Measurements from ENCODE around the gene TVP23B. TPM values are rescaled to one million over a fixed set of nuclear protein-coding genes. Genes with fewer than 3 reads are reported as not detected.
A peak's percentile ranks its signal among the peaks of the same experiment; 100 is the strongest.
"Not testable (repeated sequence)": the region's sequence is repeated elsewhere in the genome, so short reads cannot be mapped to it uniquely, and the experiment has no call there.

TVP23B gene
- total RNA-seq, 2 experiments from 2014 or later: 23.9 to 31.1 TPM

- H3K27ac Mint-ChIP-seq; ATAC-seq; H3K27me3 Mint-ChIP-seq; H3K9me3 Mint-ChIP-seq (ENCODE audit: low read depth); H3K4me3 Mint-ChIP-seq; H3K36me3 Mint-ChIP-seq; CTCF ChIA-PET; H3K4me1 Mint-ChIP-seq; DNase-seq: not testable (repeated sequence)
Measured at GRCh38 chr17:18758344-18758743, 22.6 kb upstream of the TVP23B start.

- H3K36me3 Mint-ChIP-seq; H3K4me1 Mint-ChIP-seq; H3K27me3 Mint-ChIP-seq; DNase-seq; ATAC-seq; H3K27ac Mint-ChIP-seq; H3K4me3 Mint-ChIP-seq; H3K9me3 Mint-ChIP-seq (ENCODE audit: low read depth); CTCF ChIA-PET: not testable (repeated sequence)
Measured at GRCh38 chr17:18760221-18760620, 20.8 kb upstream of the TVP23B start.

- H3K4me1 Mint-ChIP-seq; H3K27ac Mint-ChIP-seq; ATAC-seq; CTCF ChIA-PET; H3K9me3 Mint-ChIP-seq (ENCODE audit: low read depth); H3K36me3 Mint-ChIP-seq; H3K4me3 Mint-ChIP-seq; H3K27me3 Mint-ChIP-seq; DNase-seq: not testable (repeated sequence)
Measured at GRCh38 chr17:18770572-18770971, 10.4 kb upstream of the TVP23B start.

- ATAC-seq; CTCF ChIA-PET; DNase-seq; H3K9me3 Mint-ChIP-seq (ENCODE audit: low read depth); H3K36me3 Mint-ChIP-seq; H3K27me3 Mint-ChIP-seq; H3K27ac Mint-ChIP-seq; H3K4me3 Mint-ChIP-seq; H3K4me1 Mint-ChIP-seq: not testable (repeated sequence)
Measured at GRCh38 chr17:18771066-18771465, 9.9 kb upstream of the TVP23B start.

- ATAC-seq: no peak
Measured at GRCh38 chr17:18772471-18772870, 8.5 kb upstream of the TVP23B start.

GRCh38 chr17:18781805-18782204 is 822 bp downstream of the TVP23B start:
- Mint-ChIP-seq H3K27ac (peak overlapping the region; percentile 79), H3K4me3 (peak overlapping the region; percentile 66), H3K4me1 (peaks cover 27% of the 10 kb centered on the region)
- ATAC-seq; H3K27me3 Mint-ChIP-seq; H3K9me3 Mint-ChIP-seq (ENCODE audit: low read depth); H3K36me3 Mint-ChIP-seq; DNase-seq; CTCF ChIA-PET: not testable (repeated sequence)

More at GRCh38 chr17:18772471-18772870, 8.5 kb upstream of the TVP23B start:
- Mint-ChIP-seq H3K4me1 (no peaks in the 10 kb centered on the region), H3K36me3 (no peaks in the 10 kb centered on the region), H3K27me3 (no peaks in the 10 kb centered on the region), H3K27ac (no peak overlapping the region), H3K4me3 (no peak overlapping the region), H3K9me3 (ENCODE audit: low read depth) (no peaks in the 10 kb centered on the region)
- DNase-seq: no peak
- CTCF ChIA-PET: no interaction called here

GRCh38 chr17:18785933-18786332 is 5.0 kb downstream of the TVP23B start:
- H3K4me3 Mint-ChIP-seq; CTCF ChIA-PET; H3K9me3 Mint-ChIP-seq (ENCODE audit: low read depth); DNase-seq; ATAC-seq; H3K27ac Mint-ChIP-seq; H3K27me3 Mint-ChIP-seq: not testable (repeated sequence)
- H3K36me3 Mint-ChIP-seq: peaks cover 16% of the 10 kb centered on the region
- H3K4me1 Mint-ChIP-seq: peaks cover 35% of the 10 kb centered on the region

GRCh38 chr17:18786890-18787289 is 5.9 kb downstream of the TVP23B start:
- H3K27ac Mint-ChIP-seq; DNase-seq; H3K27me3 Mint-ChIP-seq; ATAC-seq; H3K9me3 Mint-ChIP-seq (ENCODE audit: low read depth); CTCF ChIA-PET; H3K4me3 Mint-ChIP-seq: not testable (repeated sequence)
- H3K36me3 Mint-ChIP-seq: peaks cover 16% of the 10 kb centered on the region
- H3K4me1 Mint-ChIP-seq: peaks cover 34% of the 10 kb centered on the region

- not testable (repeated sequence) for H3K27me3 Mint-ChIP-seq; DNase-seq; H3K27ac Mint-ChIP-seq; H3K4me3 Mint-ChIP-seq; H3K9me3 Mint-ChIP-seq (ENCODE audit: low read depth)
- Mint-ChIP-seq H3K36me3 (peaks cover 13% of the 10 kb centered on the region), H3K4me1 (peaks cover 22% of the 10 kb centered on the region)
- CTCF ChIA-PET: interaction anchor here (0.9 kb wide), 1 partner anchor 165 kb away, joined by 3 read pairs; no protein-coding TSS in a partner anchor
- peak; percentile 67 for ATAC-seq
Measured at GRCh38 chr17:18791402-18791801, 10.4 kb downstream of the TVP23B start.

- not testable (repeated sequence) for H3K4me3 Mint-ChIP-seq; ATAC-seq; H3K4me1 Mint-ChIP-seq; H3K27ac Mint-ChIP-seq; DNase-seq; H3K9me3 Mint-ChIP-seq (ENCODE audit: low read depth); H3K27me3 Mint-ChIP-seq
- CTCF ChIA-PET: interaction anchor here (0.6 kb wide), 1 partner anchor 15 kb away, joined by 3 read pairs; no protein-coding TSS in a partner anchor
- peaks cover 21% of the 10 kb centered on the region for H3K36me3 Mint-ChIP-seq
Measured at GRCh38 chr17:18794841-18795240, 13.9 kb downstream of the TVP23B start.

GRCh38 chr17:18796887-18797286 is 15.9 kb downstream of the TVP23B start:
- H3K9me3 Mint-ChIP-seq (ENCODE audit: low read depth); H3K27ac Mint-ChIP-seq; DNase-seq; ATAC-seq; H3K4me3 Mint-ChIP-seq; H3K4me1 Mint-ChIP-seq; CTCF ChIA-PET; H3K27me3 Mint-ChIP-seq: not testable (repeated sequence)
- H3K36me3 Mint-ChIP-seq: peaks cover 26% of the 10 kb centered on the region

- H3K4me3 Mint-ChIP-seq; ATAC-seq; H3K9me3 Mint-ChIP-seq (ENCODE audit: low read depth); H3K27me3 Mint-ChIP-seq; DNase-seq; H3K4me1 Mint-ChIP-seq; CTCF ChIA-PET; H3K27ac Mint-ChIP-seq: not testable (repeated sequence)
- peaks cover 29% of the 10 kb centered on the region for H3K36me3 Mint-ChIP-seq
Measured at GRCh38 chr17:18803458-18804245, 22.7 kb downstream of the TVP23B start.

- ATAC-seq; DNase-seq; H3K27me3 Mint-ChIP-seq; H3K9me3 Mint-ChIP-seq (ENCODE audit: low read depth); CTCF ChIA-PET; H3K4me3 Mint-ChIP-seq; H3K4me1 Mint-ChIP-seq; H3K27ac Mint-ChIP-seq; H3K36me3 Mint-ChIP-seq: not testable (repeated sequence)
Measured at GRCh38 chr17:18815924-18816323, 34.9 kb downstream of the TVP23B start.

All from activated CD8-positive, alpha-beta memory T cell treated with anti-CD3 and anti-CD28 coated beads, Interleukin-2, amount 10 ng/mL, durations not matched to agents 7 days and 5 days (primary cell).